HG03439 (cell line): ENCODE measurements around the gene AKT1S1.
"Not testable (repeated sequence)": the region's sequence is repeated elsewhere in the genome, so short reads cannot be mapped to it uniquely, and the experiment has no call there.

ENCODE experiments used
- ATAC-seq: cut with Tn5 transposase; IDR thresholded peaks from one replicate; pipeline ENCODE4 v1.9.1; 2021; ENCODE audit warnings: mild to moderate bottlenecking, moderate library complexity; ENCODE audit not compliant: unreplicated experiment

AKT1S1 gene

GRCh38 chr19:49877020-49877878 lies at the start of gene AKT1S1, which contains the start of gene TBC1D17:
TSS of gene AKT1S1 (minus strand) at chr19:49877355. CDS start at chr19:49873295, 4,060 bp downstream.
TSS of gene TBC1D17 (plus strand) at chr19:49877702. CDS start at chr19:49877724, 22 bp downstream.
- peak; percentile 64 for ATAC-seq

GRCh38 chr19:49926515-49926914 lies 49.4 kb upstream of the AKT1S1 start:
- ATAC-seq, result no peak

GRCh38 chr19:49925486-49925885 lies 48.3 kb upstream of the AKT1S1 start:
- no peak for ATAC-seq

GRCh38 chr19:49924881-49925210 lies 47.7 kb upstream of the AKT1S1 start:
- ATAC-seq, result not testable (repeated sequence)

GRCh38 chr19:49924004-49924880 lies 47.1 kb upstream of the AKT1S1 start:
- ATAC-seq, result no peak

- no peak for ATAC-seq
Measured at GRCh38 chr19:49923055-49924003, 46.2 kb upstream of the AKT1S1 start.

GRCh38 chr19:49921871-49922795 lies 45.0 kb upstream of the AKT1S1 start:
- no peak for ATAC-seq

GRCh38 chr19:49920624-49921363 lies 43.6 kb upstream of the AKT1S1 start:
- ATAC-seq, result no peak

- no peak for ATAC-seq
Measured at GRCh38 chr19:49918089-49918488, 40.9 kb upstream of the AKT1S1 start.

- no peak for ATAC-seq
Measured at GRCh38 chr19:49916839-49917733, 39.9 kb upstream of the AKT1S1 start.

GRCh38 chr19:49915271-49915670 lies 38.1 kb upstream of the AKT1S1 start:
- ATAC-seq, result no peak

- ATAC-seq, result no peak
Measured at GRCh38 chr19:49913720-49914119, 36.6 kb upstream of the AKT1S1 start.

GRCh38 chr19:49912965-49913685 lies 36.0 kb upstream of the AKT1S1 start:
- ATAC-seq, result no peak

- no peak for ATAC-seq
Measured at GRCh38 chr19:49911381-49912145, 34.4 kb upstream of the AKT1S1 start.

GRCh38 chr19:49910179-49910578 lies 33.0 kb upstream of the AKT1S1 start:
- no peak for ATAC-seq
